Stimulated activated CD8-positive, alpha-beta memory T cell treated with anti-CD3 and anti-CD28 coated beads, Interleukin-4, amount 100 ng/mL, for 4 hours (primary cell): ENCODE measurements around the gene NAXE.
A peak's percentile ranks its signal among the peaks of the same experiment; 100 is the strongest.
"Not testable (repeated sequence)": the region's sequence is repeated elsewhere in the genome, so short reads cannot be mapped to it uniquely, and the experiment has no call there.

Experiments used
- DNase-seq, 2 donors: peaks; one replicate each; pipeline ENCODE4 v3.0.0-alpha.2; 2020; ENCODE audit warnings: low read depth in 2 of 2, low spot score in 1 of 2

The NAXE gene

GRCh38 chr1:156622581-156623297, 31.2 kb downstream of the NAXE start:
- no peak for DNase-seq

DNA sequence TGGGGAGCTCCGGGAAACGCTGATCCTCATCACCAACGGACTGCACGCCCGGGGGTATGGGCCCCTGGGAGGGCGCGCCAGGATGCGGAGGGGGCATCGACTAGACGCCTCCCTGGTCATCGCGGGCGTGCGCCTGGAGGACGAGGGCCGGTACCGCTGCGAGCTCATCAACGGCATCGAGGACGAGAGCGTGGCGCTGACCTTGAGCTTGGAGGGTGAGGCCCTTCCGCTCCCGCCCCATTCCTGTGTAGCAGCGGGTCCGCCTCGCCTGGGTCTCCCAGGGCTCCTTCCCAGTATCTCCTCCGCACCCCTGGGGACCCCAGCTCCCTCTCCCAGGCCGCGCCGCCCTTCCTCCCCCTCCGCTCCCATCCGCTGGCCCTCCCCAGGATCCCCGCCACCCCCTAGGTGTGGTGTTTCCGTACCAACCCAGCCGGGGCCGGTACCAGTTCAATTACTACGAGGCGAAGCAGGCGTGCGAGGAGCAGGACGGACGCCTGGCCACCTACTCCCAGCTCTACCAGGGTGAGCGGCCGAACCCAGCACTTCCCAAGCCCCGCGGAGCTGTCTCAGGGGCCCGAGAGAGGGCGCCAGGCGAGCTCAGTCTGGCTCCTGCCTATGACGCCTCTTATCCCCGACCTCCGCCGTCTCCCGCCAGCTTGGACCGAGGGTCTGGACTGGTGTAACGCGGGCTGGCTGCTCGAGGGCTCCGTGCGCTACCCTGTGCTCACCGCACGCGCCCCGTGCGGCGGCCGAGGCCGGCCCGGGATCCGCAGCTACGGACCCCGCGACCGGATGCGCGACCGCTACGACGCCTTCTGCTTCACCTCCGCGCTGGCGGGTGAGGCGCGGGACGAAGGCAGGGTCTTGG, 32.6 kb downstream of the NAXE start:
- no peak for DNase-seq

GRCh38 chr1:156624814-156625435, 33.3 kb downstream of the NAXE start:
- DNase-seq, result no peak

- peak; percentile 40 to 45 for DNase-seq
Measured at GRCh38 chr1:156625436-156626078, 34.0 kb downstream of the NAXE start.

DNA sequence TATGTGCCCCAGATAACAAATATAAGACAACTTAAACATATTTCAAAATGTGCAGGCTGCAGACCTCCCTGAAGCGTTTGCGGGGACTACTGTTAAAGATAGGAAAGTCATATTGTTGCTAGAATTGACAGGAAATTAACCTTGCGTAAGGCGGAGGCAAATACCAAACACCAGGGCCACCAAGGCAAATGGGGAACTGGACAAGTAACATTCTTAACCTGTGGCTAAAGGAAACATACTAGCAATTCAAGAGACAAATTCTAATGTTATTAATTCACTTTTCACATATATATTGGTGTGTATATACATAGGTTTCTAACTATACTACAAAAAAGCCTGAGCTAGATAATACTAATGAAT, 34.5 kb downstream of the NAXE start:
- no peak for DNase-seq

GRCh38 chr1:156627313-156627880, 35.8 kb downstream of the NAXE start:
- DNase-seq, result no peak

- DNase-seq, result no peak
Measured at GRCh38 chr1:156629823-156630449, 38.4 kb downstream of the NAXE start.

GRCh38 chr1:156631152-156631551, 39.6 kb downstream of the NAXE start:
- DNase-seq, result not testable (repeated sequence)

GRCh38 chr1:156632355-156632754, 40.8 kb downstream of the NAXE start:
- DNase-seq, result no peak

DNA sequence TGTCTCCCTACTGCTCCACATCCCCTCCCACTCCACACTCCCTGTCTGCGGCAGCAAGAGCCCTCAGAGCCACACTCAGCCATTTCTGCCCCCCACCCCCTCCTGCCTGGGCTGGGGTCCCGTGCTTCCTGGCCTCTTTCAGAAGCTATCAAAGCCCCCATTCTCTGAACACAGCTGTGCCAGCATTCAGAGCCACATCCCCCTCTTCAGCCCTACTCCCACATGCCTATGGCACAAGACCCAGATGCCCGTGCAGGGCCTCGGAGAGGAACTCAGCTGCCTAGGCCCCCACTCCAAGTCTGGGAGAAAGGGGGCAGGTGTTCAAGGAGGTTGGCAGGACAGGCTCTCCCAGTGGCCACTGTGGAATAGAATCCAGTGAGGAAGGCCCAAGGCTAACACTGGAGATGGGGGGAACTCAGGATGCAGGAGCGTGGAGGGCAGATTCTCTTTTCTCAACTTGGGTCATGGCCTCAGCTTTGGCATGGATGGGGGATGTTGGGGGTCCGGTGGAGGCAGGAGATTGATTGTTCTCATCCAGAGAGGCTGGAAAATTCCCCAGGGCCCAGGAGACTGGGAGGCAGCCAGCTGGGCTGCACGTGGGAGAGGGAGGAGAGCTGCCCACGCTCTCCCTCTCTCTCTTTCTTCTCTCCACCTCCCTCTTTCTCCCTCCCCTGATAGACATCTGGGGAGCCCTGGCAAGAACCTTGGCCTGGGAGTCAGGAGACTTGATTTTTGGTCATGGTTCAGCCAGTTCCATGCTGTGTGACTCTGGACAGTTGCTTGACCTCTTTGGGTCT, 46.8 kb downstream of the NAXE start:
- no peak for DNase-seq

GRCh38 chr1:156639601-156640101, 48.1 kb downstream of the NAXE start:
- DNase-seq, result no peak

DNA sequence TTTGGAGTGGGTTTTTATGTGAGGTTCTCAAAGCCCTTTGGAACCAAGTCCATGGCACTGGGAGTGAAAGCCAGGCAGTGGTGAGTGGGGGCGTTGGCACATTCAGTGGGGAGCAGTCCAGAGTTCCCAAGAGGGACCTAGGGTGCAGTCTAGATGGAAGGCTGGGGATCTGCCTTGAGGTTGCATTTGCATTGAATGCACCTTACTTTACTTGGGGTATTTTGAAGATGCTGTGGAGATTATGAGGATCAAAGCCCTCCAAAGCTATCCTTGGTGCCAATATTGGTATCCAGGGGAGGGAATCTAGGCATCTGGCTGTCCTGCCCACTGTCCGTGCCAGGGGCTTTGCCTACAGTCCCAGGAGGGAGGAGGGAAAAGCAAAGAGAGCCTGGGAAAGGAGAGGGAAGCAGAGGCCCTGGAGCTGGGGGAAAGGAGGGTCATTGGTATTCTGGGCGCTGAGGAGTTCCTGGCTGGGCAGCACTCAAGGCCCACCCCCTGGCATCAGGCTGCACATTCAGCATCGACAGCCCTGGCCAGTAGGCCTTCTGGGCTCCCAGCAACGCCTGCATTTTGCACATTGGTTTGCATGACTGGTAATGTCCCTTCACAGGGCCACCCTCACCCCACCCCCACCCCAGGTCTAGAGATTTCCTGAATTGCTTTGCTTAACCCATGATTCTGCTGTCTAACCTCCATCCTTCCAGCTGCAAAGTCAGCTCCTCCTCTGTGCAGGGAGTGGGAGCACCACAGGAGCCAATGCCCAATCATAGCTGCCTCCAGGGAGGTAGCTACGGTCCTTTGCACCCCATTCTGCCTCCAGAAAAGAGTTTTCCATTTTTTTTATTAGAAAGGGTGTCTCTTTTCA, 49.5 kb downstream of the NAXE start:
- DNase-seq, result no peak

DNA sequence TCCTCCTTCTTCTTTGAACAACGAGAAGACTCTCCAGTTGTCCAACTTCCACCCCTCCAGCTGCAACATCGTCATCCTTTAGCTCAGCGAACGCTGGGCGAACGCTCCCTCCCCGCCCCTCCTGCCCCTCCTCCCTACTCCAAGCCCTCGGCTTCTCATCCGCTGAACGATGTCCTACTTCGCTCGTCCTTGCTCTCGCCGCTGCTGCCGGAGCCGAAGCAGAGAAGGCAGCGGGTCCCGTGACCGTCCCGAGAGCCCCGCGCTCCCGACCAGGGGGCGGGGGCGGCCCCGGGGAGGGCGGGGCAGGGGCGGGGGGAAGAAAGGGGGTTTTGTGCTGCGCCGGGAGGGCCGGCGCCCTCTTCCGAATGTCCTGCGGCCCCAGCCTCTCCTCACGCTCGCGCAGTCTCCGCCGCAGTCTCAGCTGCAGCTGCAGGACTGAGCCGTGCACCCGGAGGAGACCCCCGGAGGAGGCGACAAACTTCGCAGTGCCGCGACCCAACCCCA, 50.2 kb downstream of the NAXE start, which contains the start of gene BCAN:
BCAN (plus strand) TSS at position 357 of the 504 bp plus-strand sequence. CDS start 3,938 bp downstream, outside the sequence.
- no peak for DNase-seq

- DNase-seq, result no peak
Measured at GRCh38 chr1:156642265-156643048, 50.9 kb downstream of the NAXE start.

GRCh38 chr1:156643049-156643777, 51.6 kb downstream of the NAXE start:
- DNase-seq, result no peak

GRCh38 chr1:156643778-156644092, 52.2 kb downstream of the NAXE start:
- no peak for DNase-seq
